SK-MEL-5 (cell line): ENCODE results near the gene PRR33. TPM values are rescaled to one million over a fixed set of nuclear protein-coding genes. Genes with fewer than 3 reads are reported as not detected.
"Not testable (repeated sequence)": the region's sequence is repeated elsewhere in the genome, so short reads cannot be mapped to it uniquely, and the experiment has no call there.

ENCODE experiments used
- DNase-seq: peaks from one replicate; pipeline ENCODE4 v3.0.0-alpha.2; 2016; ENCODE audit warnings: low read depth, low spot score
- in situ Hi-C: cut with HindIII; loops from 2 replicates; pipeline ENCODE4 v1.10.0; 2016; ENCODE audit warnings: low sequenced_read_pairs, high pct_unique_total_duplicates, low pct_unique_long_range_greater_than_20kb
- total RNA-seq: library from RNA; depleted of rRNA; stranded (reverse); fragments of >200 nt; shearing (Covaris generic); gene quantifications from 2 replicates; pipeline ENCODE4 v1.2.3, GENCODE V29; 2014

Gene PRR33
- total RNA-seq, 1 experiment from 2014 or later, result not detected

DNA sequence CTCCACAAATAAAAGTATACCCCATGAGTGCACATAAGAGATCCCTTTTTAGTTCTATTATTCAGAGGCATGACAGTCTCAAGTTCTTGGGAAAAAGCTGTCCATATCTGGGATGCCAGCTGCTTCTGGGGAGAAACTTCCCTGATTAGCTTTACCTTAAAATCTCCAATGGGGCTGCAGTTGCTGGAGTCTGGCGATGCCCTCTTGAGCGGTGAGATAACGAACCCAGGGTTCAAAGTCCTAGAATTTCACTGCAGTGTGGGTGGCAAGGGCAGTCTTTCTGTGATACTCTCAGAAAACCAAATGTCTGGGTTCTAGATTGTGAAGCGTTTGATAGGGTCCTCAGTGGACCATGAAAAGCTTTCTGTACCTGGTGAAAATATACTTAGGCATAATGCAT, 7.4 kb upstream of the PRR33 start:
- in situ Hi-C loops, result no loop called here
- DNase-seq, result no peak

DNA sequence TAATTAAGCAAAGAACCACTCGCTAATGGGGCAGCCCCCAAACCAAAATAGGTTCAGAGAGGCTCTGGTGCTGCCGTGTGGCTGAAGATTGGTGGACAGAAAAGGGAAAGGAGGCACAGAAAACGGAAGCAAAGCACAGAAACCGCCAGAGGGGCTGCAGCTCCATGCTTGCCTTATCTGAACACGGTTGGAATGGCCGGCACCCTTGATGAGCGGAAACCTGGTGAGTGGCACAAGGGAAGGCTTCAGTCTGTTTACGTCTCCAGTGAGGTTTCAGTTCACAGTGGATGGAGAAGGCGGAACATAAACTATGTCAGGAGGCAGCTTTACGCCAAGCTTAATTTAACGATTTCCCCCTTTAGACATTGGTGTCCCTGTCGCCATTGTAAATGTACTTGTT, 5.2 kb upstream of the PRR33 start:
- no peak for DNase-seq
- in situ Hi-C loops, result no loop called here

DNA sequence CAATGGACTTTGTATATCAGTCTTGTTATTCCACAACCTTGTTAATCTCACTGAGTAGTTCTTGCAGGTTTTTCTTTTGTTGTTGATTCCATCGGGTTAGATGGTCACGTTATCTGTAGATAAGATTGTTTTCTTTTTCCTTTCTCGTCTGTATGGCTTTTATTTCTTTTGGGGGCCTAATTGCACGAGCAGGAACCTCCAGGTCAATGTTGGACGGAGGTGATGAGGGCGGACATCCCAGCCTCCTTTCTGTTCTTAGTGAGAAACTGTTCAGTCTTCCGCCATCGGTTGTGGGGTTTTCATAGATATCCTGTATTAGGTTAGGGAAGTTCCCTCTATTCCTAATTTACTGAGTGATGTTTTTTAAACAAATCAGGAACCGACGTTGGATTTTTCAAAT, 4.8 kb upstream of the PRR33 start:
- no peak for DNase-seq
- in situ Hi-C loops, result no loop called here

DNA sequence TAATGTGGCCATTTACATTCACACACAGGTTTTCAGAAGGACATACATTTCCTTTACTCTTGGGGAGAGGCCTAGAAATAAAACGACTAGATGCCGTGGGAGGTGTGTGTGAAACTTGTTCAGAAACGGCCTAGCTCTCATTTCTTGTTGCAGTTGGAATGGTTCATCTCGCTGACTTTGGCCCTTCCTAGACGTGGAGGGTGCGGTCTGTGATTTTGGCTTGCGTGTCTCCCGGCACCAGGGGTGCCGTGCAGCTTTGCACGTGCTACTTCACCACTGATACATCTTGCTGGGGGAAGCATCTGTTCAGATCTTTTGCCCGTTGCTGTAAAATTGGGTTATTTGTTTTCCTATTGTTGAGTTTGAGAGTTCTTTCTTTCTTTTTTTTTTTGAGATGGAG, 3.1 kb upstream of the PRR33 start:
- in situ Hi-C loops, result no loop called here
- DNase-seq, result no peak

DNA sequence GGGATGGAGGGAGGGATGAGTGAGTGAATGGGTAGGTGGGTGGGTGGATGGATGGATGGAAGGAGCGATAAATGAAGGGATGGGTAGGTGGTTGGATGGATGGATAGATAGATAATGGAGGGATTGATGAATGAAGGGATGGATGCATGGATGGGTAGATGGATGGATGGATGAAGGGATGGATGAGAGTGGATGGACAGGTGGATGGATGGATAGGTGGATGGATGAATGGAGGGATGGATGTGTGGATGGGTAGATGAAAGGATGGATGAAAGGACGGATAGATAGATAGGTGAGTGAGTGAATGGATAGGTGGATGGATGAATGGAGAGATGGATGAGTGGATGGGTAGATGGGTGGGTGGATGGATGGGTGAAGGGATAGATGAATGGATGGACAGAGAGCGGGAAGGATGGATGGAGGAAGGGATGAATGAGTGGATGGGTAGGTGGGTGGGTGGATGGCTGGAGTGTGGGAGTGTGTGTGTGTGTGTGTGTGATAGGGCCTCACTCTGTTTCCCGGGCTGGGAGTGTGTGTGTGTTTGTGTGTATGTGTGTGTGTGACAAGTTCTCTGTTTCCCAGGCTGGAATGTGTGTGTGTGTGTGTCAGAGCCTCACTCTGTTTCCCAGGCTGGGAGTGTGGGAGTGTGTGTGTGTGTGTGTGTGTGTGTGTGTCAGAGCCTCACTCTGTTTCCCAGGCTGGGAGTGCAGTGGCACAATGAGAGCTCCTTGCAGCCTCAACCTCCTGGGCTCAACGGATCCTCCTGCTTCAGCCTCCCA, 2.1 kb upstream of the PRR33 start:
- no peak for DNase-seq
- in situ Hi-C loops, result no loop called here

DNA sequence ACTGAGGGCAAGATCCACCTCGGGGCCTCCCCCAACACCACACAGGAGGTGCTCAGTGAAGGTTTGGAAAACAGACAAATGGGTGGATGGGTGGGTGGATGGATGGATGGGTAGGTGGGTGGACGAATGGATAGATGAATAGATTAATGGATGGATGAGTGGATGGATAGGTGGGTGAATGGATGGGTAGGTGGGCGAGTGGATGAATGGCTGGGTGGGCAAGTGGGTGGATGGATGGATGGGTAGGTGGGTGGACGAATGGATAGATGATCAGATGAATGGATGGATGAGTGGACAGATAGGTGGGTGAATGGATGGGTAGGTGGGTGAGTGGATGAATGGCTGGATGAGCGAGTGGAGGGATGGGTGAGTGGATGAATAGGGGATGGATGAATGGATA, 863 bp upstream of the PRR33 start:
- DNase-seq, result no peak
- in situ Hi-C loops, result no loop called here

DNA sequence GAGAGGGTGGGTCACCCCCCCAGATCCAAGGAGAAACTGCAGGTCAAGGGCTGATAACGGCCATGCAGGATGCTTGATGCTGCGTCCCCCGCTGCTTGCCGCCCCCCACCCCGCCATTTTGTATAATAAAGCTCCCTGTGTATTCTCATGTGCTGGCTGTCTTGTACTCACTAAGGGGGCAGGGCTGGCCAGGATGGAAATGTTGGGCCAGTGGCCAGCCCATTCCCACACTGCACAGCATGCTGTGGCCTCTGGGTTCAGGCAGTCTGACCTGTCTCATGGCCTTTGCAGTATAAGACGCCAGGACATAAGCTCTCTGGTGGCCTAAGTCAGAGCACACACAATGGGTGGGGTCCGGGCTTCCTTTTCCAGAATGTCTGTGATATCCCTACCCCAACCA, 421 bp upstream of the PRR33 start:
- in situ Hi-C loops, result no loop called here
- DNase-seq, result no peak

DNA sequence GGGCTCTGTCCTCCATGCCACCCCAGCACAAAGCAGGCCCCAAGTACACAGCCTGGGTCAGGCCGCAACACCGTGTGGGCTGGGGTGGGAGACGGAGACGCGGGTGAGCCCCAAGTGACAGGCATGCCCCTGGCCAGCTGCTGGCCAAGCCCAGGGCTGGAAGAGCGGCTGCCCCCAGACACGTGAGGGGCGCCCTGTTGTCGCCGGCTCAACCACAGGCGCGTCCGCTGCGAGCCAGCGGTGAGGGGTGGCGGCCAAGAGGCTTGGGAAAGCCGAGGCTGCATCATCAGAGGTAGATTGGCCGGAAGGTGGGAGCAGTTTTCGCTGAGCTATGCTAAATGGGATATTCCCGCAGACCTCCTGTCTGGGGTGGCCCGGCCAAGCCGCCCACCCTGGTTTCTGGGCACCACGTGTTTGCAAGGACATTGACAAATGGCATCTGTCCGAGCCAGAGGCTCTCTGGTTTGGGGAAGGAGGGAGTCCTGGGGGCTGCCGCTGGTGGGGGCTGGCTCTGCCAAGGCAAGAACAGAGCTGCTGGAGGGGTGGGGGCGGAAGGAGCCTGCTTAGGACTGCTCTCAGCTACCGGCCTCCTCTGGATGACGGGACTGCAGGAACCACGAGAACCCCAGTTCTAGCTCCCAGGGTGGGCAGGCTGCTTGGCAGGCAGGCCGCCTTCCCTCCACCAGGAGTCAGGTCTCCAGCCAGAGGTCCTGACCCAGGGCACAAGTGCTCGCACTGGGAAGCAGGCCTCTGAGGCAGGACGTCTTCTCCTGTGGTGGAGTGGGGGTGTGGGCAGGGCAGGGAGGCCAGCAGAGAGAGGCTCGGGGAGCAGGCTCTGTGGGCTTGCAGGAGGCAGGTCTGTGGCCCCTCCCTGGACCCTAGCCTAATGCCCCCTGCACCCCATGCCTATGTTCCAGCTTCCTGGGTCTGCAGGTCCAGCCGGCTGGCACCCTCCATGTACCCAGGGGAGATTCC, 552 bp downstream of the PRR33 start:
- DNase-seq, result no peak
- in situ Hi-C loops, result no loop called here

DNA sequence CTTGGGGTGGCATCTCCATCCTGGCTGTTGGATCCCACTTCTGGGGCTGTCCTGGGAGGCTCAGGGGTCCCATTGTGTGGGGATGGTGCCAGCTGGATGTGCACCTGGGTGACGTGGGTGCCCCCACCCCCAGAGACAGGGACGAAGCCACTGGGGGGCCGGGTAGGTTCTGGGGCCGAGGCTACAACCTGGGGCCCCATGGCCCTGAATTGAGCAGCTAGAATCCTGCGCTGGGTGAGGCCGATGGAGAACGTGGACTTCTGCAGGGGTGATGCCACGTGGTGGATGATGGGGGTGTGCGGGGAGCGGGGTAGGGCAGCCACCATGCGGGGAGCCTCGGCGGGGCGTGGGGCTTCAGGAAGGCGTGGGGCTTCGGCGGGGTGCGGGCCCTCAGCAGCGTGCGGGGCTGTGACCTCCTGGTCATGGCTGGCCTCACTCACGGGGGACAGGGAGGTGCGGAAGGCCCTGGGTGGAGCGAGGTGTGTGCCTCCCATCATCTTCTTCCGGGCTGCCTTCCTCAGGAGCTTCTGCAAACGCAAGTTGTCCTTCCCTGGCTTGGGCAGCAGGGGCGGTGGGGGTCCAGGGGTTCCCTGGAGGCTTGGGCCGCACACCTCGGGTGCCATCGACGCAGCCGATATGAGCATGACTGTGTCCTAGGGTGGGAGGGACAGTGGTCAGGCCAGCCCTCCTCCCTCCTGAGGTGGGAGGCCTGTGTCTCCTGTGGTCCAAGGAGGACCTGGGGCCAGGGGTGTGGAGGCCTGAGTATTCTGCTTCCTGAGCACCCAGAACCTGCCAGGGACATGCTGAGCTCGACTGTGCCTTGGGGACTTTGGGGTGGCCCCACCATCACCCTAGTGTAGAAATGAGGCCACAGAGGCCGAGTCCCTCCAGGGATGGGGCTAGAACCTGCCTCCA, 1.5 kb downstream of the PRR33 start:
- in situ Hi-C loops, result no loop called here
- DNase-seq, result no peak

DNA sequence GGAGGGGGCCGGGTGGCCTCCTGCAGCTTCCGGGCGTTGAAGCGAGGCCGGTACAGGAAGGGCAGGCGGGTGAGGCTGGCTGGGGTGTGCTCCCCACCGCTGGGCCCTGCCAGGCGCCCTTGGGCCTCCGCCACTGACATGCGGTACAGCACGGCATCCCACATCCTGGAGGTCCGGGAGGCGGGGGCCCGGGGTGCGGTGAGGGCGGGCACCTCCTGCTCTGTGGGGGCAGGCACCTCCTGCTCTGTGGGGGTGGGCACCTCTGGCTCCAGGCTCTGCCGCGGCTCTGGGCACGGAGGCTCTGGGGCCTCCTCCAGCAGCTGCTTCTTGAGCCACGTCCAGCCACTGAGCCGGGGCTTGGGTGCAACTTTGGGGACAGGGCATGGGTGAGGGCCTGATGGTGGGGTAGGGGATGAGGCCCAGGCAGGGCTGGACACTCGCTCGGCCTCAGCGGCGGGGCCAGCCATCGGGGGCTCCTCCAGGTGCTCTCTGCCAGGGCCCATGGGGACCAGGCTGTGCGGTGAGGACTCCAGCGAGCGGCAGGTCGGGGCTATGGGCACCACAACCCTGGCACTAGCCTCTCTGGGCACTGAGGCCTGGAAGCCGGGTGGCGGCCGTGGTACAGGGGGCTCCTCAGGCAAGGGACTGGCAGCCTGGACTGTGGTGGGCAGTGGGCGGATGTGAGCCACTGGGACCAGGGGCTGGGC, 2.3 kb downstream of the PRR33 start:
- DNase-seq, result no peak

DNA sequence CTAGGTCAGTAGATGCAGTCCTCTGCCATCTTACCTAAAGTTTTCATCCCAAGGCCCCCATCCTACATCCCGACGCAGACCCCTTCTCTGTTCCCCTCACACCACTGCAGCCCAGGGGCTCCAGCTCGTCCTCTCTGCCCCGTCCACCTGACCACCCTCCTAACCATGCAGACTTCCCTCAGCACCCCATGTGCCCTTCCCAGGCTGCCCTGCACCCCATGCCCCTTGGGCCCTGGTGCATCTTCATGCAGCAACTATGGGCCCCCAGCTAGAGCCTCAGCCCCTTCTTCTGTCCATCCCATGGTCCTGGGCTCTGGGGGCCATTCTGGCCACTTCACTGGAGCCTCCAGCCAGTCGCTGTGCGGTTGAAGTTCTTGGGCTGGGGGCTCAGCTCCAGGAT, 2.9 kb downstream of the PRR33 start:
- in situ Hi-C loops, result no loop called here

More for the DNA sequence above, 2.3 kb downstream of the PRR33 start:
- in situ Hi-C loops, result no loop called here

DNA sequence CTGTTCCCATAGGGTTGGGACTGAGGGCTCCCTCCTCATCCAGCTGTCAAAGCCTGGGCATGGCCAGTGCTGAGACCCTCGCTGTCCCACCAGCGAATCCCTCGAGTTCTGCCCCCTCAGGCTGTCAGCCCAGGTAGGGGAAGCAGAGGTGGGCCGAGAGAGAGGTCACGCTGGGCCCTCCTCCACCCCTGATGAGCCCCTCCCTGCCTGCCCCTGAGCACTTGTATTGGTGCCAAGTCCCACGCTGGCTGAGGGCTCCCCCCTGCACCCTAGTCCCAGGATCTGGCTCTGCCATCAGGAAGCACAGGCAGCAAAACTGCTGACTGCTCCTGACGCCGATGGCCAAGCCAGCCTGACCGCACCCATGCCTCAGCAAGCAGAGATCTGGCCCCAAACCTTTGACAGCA, 3.3 kb downstream of the PRR33 start:
- DNase-seq, result no peak
- in situ Hi-C loops, result no loop called here

More for the DNA sequence above, 2.9 kb downstream of the PRR33 start:
- no peak for DNase-seq

DNA sequence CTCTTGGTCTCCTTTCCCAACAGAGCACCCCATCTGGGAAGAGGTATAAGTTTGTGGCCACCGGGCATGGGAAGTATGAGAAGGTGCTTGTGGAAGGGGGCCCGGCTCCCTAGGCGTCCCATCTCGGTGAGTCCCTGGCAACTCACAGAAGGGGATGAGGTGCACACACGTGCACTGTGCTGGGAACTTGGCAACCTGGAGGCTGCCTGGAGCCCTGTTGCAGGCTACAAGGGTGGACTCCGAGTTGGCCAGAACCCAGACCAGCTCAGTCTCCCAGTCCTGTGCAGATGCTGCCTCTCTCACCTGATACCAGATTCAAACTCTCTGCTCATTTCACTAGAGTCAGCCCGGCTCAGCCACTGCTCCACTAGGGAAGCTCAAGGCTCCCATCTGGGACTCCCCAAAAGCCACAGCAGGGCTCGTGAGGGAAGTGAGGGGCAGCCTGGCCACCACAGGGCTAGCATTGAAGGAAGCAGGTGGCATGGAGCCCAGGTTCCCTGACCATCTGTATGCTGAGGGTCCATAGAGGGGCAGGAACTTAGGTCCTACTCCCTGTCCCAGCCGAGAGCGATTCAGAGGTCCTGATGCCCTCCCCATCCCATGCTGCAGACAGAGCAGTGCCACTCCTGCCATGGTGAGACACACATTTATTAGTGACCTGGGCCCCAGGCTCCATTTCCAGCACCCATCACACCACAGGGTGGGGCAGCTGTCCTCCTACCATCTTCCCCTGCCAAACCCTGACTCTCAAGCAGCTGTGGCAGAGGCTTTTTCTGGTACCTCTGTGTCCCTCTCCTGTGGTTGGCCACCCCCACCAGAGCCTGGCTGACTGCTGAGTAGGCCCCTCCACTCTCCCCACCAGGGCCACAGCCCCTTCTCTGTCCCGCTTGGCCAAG, 4.0 kb downstream of the PRR33 start:
- in situ Hi-C loops, result no loop called here
- DNase-seq, result no peak

DNA sequence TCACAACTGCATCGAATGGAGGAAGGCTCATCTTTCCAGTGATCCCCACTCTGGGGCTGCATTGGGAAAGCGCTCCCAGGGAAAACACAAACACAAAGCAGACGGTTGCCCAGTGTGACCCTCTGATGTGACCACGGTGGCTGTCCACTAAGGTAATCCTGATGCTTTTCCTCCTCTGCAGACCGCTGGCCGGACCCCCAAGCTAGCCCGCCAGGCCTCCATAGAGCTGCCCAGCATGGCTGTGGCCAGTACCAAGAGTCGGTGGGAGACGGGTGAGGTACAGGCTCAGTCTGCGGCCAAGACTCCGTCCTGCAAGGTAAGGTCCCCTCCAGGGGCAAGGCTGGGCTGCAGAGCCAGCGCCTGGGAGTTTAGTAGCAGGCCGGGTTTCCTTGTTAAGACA, 5.1 kb downstream of the PRR33 start:
- DNase-seq, in situ Hi-C loops: not testable (repeated sequence)

DNA sequence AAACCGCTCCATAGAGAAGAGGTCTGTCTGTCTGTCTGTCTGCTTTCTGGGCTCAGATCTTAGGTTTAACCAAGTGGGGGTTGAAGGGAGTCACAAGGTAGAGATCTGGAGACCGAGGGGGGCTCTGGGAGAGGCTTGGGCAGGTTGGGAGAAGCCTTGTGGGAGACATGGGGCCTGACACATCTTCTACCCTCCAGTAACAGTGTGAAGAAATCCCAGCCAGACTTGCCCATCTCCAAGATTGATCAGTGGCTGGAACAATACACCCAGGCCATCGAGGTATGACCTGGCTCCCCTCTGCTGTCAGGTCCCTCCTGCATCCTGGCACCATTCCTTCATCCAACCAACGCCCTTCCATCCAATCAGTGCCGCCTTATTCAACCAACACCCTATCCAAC, 7.4 kb downstream of the PRR33 start:
- in situ Hi-C loops, result no loop called here
- no peak for DNase-seq
